GM18873 (cell line): ENCODE results near the gene CES2.
"Not testable (repeated sequence)": the region's sequence is repeated elsewhere in the genome, so short reads cannot be mapped to it uniquely, and the experiment has no call there.

Source experiments
- ATAC-seq: cut with Tn5 transposase; IDR thresholded peaks from one replicate; pipeline ENCODE4 v1.9.1; 2021; ENCODE audit warnings: mild to moderate bottlenecking, moderate library complexity, moderate number of reproducible peaks; ENCODE audit not compliant: unreplicated experiment, low FRiP score

The CES2 gene

GRCh38 chr16:66974156-66974931 lies 39.0 kb downstream of the CES2 start:
- not testable (repeated sequence) for ATAC-seq

- ATAC-seq: not testable (repeated sequence)
Observed at GRCh38 chr16:66974932-66975246, 39.6 kb downstream of the CES2 start.

GRCh38 chr16:66975302-66975893 lies 40.1 kb downstream of the CES2 start:
- no peak for ATAC-seq

GRCh38 chr16:66976746-66977145 lies 41.4 kb downstream of the CES2 start:
- ATAC-seq: no peak

- ATAC-seq: no peak
Observed at GRCh38 chr16:66977341-66978113, 42.2 kb downstream of the CES2 start.

- ATAC-seq: no peak
Observed at GRCh38 chr16:66979011-66979717, 43.8 kb downstream of the CES2 start.

- ATAC-seq: no peak
Observed at GRCh38 chr16:66983033-66983432, 47.7 kb downstream of the CES2 start.

GRCh38 chr16:66984892-66985311 lies 49.6 kb downstream of the CES2 start:
- no peak for ATAC-seq

GRCh38 chr16:66986559-66986958 lies 51.2 kb downstream of the CES2 start:
- ATAC-seq: no peak

GRCh38 chr16:66988197-66988788 lies 53.0 kb downstream of the CES2 start, which contains the start of gene CES4A:
Gene CES4A (plus strand): TSS chr16:66988589. CDS start chr16:66988773, 184 bp downstream.
- no peak for ATAC-seq

- ATAC-seq: no peak
Observed at GRCh38 chr16:66991545-66992077, 56.3 kb downstream of the CES2 start.

- not testable (repeated sequence) for ATAC-seq
Observed at GRCh38 chr16:66993558-66993957, 58.2 kb downstream of the CES2 start.
